ENCODE results near the gene SARDH.
A peak's percentile ranks its signal among the peaks of the same experiment; 100 is the strongest.
"Not testable (repeated sequence)": the region's sequence is repeated elsewhere in the genome, so short reads cannot be mapped to it uniquely, and the experiment has no call there.

Gene SARDH

GRCh38 chr9:133680250-133680975, 57.7 kb downstream of the SARDH start:
- no peak overlapping the region for H3K4me3 ChIP-seq
- H3K27ac ChIP-seq: peak overlapping the region in 1 of 21 experiments; percentile 13

- H3K27ac ChIP-seq: no peak overlapping the region
- no peak overlapping the region for H3K4me3 ChIP-seq
Observed at GRCh38 chr9:133679466-133680061, 58.6 kb downstream of the SARDH start.

- Histone ChIP-seq H3K4me3 (no peak overlapping the region), H3K27ac (peak overlapping the region in 2 of 21 experiments; percentile 23 to 90)
Observed at GRCh38 chr9:133679056-133679455, 59.1 kb downstream of the SARDH start.

- Histone ChIP-seq H3K4me3 (no peak overlapping the region), H3K27ac (peak overlapping the region in 11 of 21 experiments; percentile 11 to 90 (median 56))
Observed at GRCh38 chr9:133677126-133678010, 60.8 kb downstream of the SARDH start.

GRCh38 chr9:133676450-133676849, 61.7 kb downstream of the SARDH start:
- Histone ChIP-seq H3K4me3 (no peak overlapping the region), H3K27ac (peak overlapping the region in 10 of 21 experiments; percentile 13 to 90 (median 56))

- peak overlapping the region in 4 of 21 experiments; percentile 3 to 90 (median 68) for H3K27ac ChIP-seq
- H3K4me3 ChIP-seq: not testable (repeated sequence)
Observed at GRCh38 chr9:133675796-133676195, 62.4 kb downstream of the SARDH start.

- H3K4me3 ChIP-seq: no peak overlapping the region
- no peak overlapping the region for H3K27ac ChIP-seq
Observed at GRCh38 chr9:133674091-133674490, 64.1 kb downstream of the SARDH start.

GRCh38 chr9:133673258-133673655, 64.9 kb downstream of the SARDH start:
- no peak overlapping the region for H3K4me3 ChIP-seq
- H3K27ac ChIP-seq: no peak overlapping the region

- Histone ChIP-seq H3K27ac (no peak overlapping the region), H3K4me3 (no peak overlapping the region)
Observed at GRCh38 chr9:133672503-133673257, 65.5 kb downstream of the SARDH start.

- Histone ChIP-seq H3K4me3 (no peak overlapping the region), H3K27ac (no peak overlapping the region)
Observed at GRCh38 chr9:133671371-133671770, 66.8 kb downstream of the SARDH start.

- Histone ChIP-seq H3K4me3 (no peak overlapping the region), H3K27ac (no peak overlapping the region)
Observed at GRCh38 chr9:133670466-133670865, 67.7 kb downstream of the SARDH start.

- no peak overlapping the region for H3K4me3 ChIP-seq
- H3K27ac ChIP-seq: no peak overlapping the region
Observed at GRCh38 chr9:133669182-133669801, 68.9 kb downstream of the SARDH start.

- Histone ChIP-seq H3K4me3 (no peak overlapping the region), H3K27ac (no peak overlapping the region)
Observed at GRCh38 chr9:133667759-133668450, 70.2 kb downstream of the SARDH start.

GRCh38 chr9:133666845-133667244, 71.3 kb downstream of the SARDH start:
- Histone ChIP-seq H3K27ac (no peak overlapping the region), H3K4me3 (no peak overlapping the region)

GRCh38 chr9:133666387-133666786, 71.8 kb downstream of the SARDH start:
- Histone ChIP-seq H3K4me3 (no peak overlapping the region), H3K27ac (no peak overlapping the region)

- Histone ChIP-seq H3K4me3 (no peak overlapping the region), H3K27ac (no peak overlapping the region)
Observed at GRCh38 chr9:133665535-133665934, 72.6 kb downstream of the SARDH start.

- Histone ChIP-seq H3K4me3 (no peak overlapping the region), H3K27ac (no peak overlapping the region)
Observed at GRCh38 chr9:133665096-133665495, 73.1 kb downstream of the SARDH start.

GRCh38 chr9:133664173-133665050, 73.7 kb downstream of the SARDH start:
- no peak overlapping the region for H3K27ac ChIP-seq

More at GRCh38 chr9:133664173-133665050, 73.7 kb downstream of the SARDH start:
- no peak overlapping the region for H3K4me3 ChIP-seq

Measured in skin epidermis (tissue), 12 donors.